DMS114 treated with DMSO at 0.1 percent for 48 hours (cell line): Measurements from ENCODE around the gene CGB1.
"Not testable (repeated sequence)": the region's sequence is repeated elsewhere in the genome, so short reads cannot be mapped to it uniquely, and the experiment has no call there.

ENCODE experiments used
- DNase-seq: peaks from one replicate; lab custom pipeline; 2025; ENCODE audit not compliant: unreplicated experiment; lab: John Stamatoyannopoulos, UW

The CGB1 gene

DNA sequence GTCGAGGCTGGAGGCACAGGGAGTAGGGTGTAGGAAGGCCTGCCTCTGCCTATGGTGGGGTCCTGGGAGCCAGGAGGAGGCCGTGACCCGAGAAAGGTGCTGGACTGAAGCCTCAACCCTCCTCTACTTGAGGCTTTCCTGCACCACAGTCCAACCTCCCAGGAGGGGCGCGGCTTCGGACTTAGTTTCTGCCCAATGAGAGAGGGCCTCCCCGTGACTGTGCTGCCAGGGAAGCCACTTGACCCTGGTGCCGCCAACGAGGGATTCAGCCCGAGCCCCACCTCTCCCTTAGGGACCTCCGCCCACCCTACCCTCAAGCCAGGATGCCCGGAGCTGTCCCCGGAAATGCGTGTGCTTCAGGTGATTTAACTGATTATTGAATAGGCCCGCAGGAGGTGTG is 12.5 kb downstream of the CGB1 start, which contains the start of gene CGB3:
TSS of gene CGB3 (minus strand) at position 101 of the 400 bp plus-strand sequence. CDS start 362 bp downstream, outside the sequence.
- not testable (repeated sequence) for DNase-seq

DNA sequence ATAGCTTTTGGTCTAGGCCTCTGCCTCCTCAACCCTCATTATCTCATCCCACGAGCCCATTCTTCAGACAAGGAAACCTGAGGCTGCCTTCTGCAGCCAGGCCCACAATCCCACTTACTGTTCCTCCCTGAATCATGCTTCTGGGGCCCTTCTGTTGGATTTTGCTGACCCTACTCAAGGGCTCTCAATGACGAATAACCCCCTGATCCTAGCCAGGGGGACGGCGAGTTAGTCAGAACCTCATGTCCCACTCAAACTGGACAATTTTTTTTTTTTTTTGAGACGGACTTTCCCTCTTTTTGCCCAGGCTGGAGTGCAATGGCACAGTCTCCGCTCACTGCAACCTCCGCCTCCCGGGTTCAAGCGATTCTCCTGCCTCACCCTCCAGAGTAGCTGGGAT is 14.6 kb downstream of the CGB1 start:
- no peak for DNase-seq

DNA sequence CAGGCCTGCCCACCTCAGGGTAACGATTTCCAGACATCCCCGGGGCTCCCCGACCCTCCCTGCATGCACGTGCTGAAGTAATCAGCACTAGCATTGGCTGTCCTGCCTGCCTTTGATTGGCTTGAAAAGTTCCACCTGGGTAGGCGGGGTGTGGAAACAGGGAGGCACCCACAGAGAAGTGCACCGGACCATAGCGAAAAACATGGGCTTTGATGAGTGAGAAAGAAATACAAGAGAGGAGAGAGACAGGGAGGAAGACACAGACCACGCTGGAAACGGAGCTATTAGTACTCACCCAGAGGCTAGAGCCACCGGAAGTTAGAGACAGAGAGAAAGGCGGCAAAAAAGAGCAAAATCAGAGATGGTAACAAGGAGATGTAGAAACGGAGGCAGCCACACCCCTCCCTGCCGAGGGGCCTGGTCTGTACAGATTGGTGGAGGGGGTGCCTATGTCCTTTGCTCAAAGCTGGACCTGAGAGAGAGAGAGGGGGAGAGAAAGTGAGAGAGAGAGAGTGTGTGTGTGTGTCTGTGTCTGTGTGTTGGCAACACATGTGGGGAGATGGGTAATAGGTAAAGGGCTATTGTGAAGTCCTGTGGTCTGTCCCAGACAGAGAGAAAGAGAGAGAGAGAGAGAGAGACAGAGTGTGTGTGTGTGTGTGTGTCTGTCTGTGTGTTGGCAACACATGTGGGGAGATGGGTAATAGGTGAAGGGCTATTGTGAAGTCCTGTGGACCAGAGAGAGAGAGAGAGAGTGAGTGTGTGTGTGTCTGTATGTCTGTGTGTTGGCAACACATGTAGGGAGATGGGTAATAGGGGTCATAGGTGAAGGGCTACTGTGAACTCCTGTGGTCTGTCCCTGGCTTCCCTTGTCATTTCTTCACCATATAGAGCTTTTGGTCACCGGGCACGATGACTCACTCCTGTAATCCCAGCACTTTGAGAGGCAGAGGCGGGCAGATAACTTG is 15.5 kb downstream of the CGB1 start:
- no peak for DNase-seq

DNA sequence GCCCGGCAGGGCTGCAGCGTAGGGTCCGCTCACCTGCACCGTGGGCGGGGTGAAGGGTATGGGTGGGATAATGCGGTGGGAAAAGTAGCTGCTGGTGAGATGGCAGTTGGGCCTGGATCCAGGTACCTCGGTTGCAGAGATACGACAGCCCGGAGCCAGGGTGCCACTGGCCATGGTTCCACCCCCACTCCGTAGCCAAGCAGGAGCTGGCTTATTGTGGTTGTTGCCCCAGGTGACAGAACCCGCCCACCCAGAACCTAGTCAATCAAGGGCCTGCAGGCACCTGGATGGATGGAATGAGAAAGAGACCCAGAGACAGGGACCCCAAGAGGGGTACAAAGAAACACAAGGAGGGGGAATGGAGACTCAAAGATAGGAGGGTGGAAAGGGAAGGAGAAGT is 16.4 kb downstream of the CGB1 start:
- no peak for DNase-seq

GRCh38 chr19:49019242-49019932 is 17.3 kb downstream of the CGB1 start:
- no peak for DNase-seq

DNA sequence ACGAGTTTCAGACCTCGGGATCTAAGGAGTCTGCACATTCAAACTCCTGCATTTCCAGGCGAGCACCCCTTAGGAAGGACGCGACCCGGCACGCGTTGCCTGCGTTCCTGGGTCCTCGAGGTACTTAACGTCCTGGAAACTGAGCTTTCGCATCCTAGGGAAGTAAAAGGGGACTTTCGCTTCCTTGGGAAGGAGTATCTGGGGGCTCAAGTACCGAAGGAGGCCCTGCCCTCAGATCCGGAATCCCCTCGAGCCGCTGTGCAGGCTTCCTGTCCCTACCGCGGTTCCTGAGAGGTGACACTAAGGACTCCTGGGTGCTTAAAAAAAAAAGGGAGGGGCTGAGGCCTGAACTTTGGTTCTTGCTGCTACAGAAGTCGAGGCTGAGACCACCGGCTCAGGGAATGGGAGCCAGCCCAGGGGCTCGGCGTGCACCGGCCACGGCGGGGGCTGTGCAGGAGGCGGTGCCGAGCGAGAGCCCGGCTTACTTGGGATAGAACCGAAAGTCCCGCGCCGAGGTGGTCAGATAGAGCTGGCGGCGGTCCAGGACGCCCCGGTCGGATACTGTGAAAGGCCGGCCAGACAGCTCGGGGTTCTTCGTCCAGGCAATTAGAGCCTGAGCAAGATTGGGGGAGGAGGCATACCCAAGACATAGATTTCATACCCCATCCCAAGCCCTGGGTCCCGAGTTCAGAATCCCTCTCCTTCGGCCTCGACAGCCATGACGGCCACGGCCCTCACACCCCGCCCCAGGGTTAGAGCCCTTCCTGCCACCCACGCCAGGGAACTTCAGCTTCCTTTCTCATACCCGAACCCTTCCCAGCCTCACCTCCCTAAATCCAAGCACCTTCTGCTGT is 18.1 kb downstream of the CGB1 start:
- DNase-seq, result not testable (repeated sequence)

DNA sequence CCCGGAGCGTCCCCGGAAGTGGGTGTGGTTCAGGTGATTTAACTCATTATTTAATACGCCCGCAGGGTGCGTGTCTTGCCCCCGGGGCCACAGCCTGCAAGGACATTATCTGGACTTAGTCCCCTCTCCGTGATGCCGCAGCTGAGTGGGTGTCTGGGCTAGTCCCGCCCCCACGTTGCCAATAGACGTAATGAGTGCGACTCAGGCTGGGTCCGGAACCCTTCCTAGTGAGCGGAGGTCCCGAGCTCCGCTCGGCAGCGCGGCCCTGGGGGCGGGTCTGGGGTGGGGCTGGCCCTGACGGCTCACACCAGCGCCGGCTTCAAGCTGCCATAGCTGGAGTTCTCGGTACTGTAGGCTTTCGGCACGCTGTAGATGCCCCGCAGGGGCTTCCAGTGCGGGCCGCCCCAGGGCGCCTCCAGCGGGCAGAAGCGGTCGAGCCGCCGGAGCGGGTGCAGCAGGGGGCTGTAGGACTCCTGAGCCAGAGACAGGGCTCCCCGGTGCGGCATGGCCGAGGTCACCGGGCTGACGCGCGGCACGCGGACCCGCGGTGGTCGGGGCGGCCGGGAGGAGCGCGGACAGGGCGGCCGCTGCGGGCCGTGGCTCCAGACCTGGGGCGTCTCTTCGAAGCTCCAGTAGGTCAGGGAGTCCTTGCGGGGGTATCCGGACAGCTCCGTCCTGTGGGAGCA is 18.9 kb downstream of the CGB1 start:
- DNase-seq, result no peak

DNA sequence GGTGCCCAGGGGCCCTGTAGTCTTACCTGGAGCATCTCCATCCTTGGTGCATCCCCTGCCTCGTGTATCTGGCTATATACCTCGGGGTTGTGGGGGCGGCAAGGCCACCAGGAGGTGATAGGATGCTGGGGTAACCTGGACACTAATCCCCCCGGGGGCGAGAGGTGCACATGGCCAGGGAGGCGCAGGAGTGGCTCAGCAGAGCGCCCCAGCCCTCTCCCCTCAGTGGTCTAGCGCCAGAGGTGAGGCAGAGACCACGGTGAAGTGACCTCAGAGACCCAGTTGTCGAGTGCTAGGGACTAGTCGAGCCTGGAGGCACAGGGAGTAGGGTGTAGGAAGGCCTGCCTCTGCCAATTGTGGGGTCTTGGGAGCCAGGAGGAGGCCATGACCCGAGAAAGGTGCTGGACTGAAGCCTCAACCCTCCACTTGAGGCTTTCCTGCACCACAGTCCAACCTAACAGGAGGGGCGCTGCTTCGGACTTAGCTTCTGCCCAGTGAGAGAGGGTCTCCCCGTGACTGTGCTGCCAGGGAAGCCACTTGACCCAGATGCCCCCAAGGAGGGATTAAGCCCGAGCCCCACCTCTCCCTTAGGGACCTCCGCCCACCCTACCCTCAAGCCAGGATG is 19.5 kb downstream of the CGB1 start, which contains the start of gene LHB:
TSS of gene LHB (minus strand) at position 51 of the 625 bp plus-strand sequence. CDS start at position 41, 10 bp downstream.
- DNase-seq, result no peak

DNA sequence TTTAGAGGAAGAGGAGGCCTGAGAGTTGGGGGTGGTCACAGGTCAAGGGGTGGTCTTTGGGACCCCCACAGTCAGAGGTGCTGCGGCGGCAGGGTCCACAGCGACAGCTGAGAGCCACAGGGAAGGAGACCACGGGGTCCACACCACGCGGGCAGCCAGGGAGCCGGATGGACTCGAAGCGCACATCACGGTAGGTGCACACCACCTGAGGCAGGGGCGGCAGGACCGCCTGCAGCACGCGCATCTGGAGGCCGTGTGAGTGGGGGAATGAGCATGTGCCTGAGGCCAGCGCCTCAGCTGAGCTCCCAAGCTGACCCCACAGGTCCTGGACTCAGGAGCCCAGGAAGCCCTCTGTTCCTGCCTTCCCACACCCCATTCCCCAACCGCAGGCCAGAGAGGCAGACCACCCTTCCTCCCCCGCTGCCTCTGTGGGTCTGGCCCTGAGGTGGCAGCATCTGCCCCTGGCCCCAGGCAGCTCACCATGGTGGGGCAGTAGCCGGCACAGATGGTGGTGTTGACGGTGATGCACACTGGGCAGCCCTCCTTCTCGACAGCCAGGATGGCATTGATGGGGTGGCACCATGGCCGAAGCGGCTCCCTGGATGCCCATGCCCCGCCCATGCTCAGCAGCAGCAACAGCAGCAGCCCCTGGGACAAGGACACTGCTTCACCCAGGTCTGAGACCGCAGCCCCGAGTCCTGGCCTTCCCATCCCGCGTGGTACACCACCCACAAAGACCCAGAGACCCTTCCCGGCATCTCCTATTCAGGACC is 20.4 kb downstream of the CGB1 start:
- no peak for DNase-seq

DNA sequence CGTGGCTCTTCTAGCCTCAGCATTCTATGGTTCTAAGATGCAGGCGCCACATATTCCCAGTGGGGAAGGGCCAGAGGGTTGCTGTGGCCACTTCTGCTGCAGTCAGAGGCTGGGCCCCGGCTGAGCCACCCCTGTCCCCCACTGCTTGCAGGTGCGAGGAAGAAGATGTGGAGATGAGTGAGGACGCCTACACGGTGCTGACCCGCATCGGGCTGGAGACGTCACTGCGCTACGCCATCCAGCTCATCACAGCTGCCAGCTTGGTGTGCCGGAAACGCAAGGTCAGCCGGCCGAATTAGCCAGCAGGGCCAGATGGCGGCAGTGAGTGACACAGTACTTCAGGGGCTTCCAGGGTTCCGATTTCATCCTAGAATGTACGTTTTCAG is 21.8 kb downstream of the CGB1 start:
- no peak for DNase-seq

- no peak for DNase-seq
Observed at GRCh38 chr19:49014123-49014869, 22.4 kb downstream of the CGB1 start.

GRCh38 chr19:49011194-49011593 is 25.5 kb downstream of the CGB1 start:
- no peak for DNase-seq

DNA sequence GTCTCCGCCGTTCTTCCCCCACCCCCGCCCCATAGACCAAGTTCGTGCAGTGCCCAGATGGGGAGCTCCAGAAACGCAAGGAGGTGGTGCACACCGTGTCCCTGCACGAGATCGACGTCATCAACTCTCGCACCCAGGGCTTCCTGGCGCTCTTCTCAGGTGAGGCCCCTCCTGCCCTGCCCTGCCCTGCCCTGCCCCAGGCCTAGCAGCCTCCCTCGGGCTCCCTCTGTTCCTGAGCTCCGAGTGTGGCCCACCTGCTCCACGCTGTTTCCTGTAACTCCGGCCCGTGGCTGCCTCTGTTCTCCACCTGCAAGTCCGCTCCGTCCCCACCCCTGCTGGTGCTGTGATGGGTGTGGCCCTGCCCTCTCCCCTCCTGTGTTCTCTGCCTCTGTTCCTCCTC is 26.2 kb downstream of the CGB1 start:
- no peak for DNase-seq

DNA sequence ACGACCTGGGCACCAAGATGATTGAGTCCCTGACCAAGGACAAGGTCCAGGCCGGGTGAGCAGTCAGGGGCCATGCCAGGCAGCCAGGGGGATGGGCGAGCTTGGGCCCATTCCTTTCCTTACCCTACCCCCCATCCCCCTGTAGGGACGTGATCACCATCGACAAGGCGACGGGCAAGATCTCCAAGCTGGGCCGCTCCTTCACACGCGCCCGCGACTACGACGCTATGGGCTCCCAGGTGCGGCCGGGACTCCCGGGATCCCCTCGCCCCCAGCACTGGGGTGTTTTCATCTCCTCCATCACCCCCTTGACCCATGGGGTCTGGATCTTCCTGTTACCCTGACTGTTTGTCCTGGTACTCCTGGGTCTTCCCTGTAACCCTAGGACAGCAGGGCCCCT is 26.9 kb downstream of the CGB1 start:
- DNase-seq, result no peak

GRCh38 chr19:49006905-49007304 is 29.8 kb downstream of the CGB1 start:
- no peak for DNase-seq

DNA sequence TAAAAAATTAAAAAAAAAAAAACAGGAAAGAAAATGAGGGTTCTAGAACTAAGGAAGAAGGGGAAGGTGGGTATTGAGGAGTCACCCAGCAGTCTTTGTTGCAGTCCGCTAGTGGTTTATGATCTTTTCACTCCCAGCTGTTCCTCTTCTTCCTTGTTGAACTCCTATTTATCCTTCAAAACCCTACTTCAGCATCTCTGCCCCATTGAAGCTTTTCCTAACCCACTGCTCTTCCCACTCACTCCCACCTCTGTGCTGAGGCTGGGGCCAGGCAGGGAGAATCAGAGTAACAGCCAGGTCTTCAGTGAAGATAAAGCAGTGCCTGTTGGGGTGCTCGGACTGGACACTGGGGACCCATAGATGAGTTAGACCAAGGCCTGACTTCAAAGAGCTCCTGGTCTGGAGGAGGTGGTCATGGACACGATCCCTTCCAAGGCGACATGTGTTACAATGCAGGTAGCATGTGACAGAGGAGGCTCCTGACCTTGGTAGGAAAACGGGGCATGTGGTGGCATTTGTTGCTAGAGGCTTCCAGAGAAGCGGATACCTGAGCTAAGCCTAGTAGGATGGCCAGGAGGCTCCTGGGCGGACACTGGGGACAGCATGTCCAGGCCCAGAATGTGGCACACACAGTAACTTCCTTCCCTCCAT is 31.6 kb downstream of the CGB1 start:
- no peak for DNase-seq

DNA sequence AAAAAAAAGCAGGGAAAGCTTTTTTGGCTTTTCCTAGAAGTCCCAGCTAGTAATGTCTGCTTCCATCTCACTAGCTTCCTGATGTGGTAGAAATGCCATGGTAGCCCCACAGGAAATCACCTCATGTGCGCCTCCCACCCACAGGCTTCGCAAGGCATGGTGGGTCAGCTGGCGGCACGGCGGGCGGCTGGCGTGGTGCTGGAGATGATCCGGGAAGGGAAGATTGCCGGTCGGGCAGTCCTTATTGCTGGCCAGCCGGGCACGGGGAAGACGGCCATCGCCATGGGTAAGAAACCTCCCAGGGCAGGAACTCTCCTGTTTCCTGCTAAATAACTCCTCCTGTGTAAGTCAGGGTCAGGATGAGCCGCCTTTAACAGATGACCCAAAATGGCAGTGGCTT is 32.6 kb downstream of the CGB1 start:
- DNase-seq, result no peak
